Ecto neural progenitor cell (in vitro differentiated cells): ENCODE results near the gene PRSS27.

Source experiments
- DNase-seq: peaks from one replicate; pipeline ENCODE4 v3.0.0-alpha.2; 2018; ENCODE audit warnings: low spot score

The PRSS27 gene

GRCh38 chr16:2751577-2752034, 31.6 kb upstream of the PRSS27 start:
- no peak for DNase-seq

- DNase-seq: no peak
These were observed 29.9 kb upstream of the PRSS27 start for GRCh38 chr16:2749936-2750335.

- DNase-seq: no peak
These were observed 29.5 kb upstream of the PRSS27 start for GRCh38 chr16:2749476-2749875.

- DNase-seq: no peak
These were observed 28.9 kb upstream of the PRSS27 start for GRCh38 chr16:2748757-2749455.

GRCh38 chr16:2745961-2746360, 25.9 kb upstream of the PRSS27 start:
- no peak for DNase-seq

GRCh38 chr16:2745116-2745890, 25.3 kb upstream of the PRSS27 start:
- no peak for DNase-seq

- DNase-seq: no peak
These were observed 24.7 kb upstream of the PRSS27 start for GRCh38 chr16:2744711-2745110.

- DNase-seq: no peak
These were observed 23.2 kb upstream of the PRSS27 start for GRCh38 chr16:2743007-2743810.

GRCh38 chr16:2742323-2743006, 22.4 kb upstream of the PRSS27 start:
- DNase-seq: no peak

- no peak for DNase-seq
These were observed 21.1 kb upstream of the PRSS27 start for GRCh38 chr16:2741168-2741567.

- no peak for DNase-seq
These were observed 20.5 kb upstream of the PRSS27 start for GRCh38 chr16:2740476-2740875.

- DNase-seq: no peak
These were observed 19.8 kb upstream of the PRSS27 start for GRCh38 chr16:2739625-2740430.

GRCh38 chr16:2738615-2739014, 18.6 kb upstream of the PRSS27 start:
- no peak for DNase-seq

GRCh38 chr16:2737895-2738418, 17.9 kb upstream of the PRSS27 start:
- no peak for DNase-seq

- DNase-seq: no peak
These were observed 17.2 kb upstream of the PRSS27 start for GRCh38 chr16:2737238-2737605.

- no peak for DNase-seq
These were observed 16.6 kb upstream of the PRSS27 start for GRCh38 chr16:2736476-2737237.

GRCh38 chr16:2734844-2735515, 15.0 kb upstream of the PRSS27 start:
- no peak for DNase-seq

- no peak for DNase-seq
These were observed 8.0 kb upstream of the PRSS27 start for GRCh38 chr16:2728034-2728433.

GRCh38 chr16:2726923-2727322, 6.9 kb upstream of the PRSS27 start:
- no peak for DNase-seq
